K562 (cell line): ENCODE results near the gene MCCC2. TPM values are rescaled to one million over a fixed set of nuclear protein-coding genes. Genes with fewer than 3 reads are reported as not detected.
A peak's percentile ranks its signal among the peaks of the same experiment; 100 is the strongest.

Experiments
- ATF2 ChIP-seq: sonication (generic); formaldehyde crosslinking; IDR thresholded peaks from 2 replicates; pipeline ENCODE4 v1.8.1; 2022; ENCODE audit warnings: missing genetic modification reagents
- FOXO4 ChIP-seq: fragments of 450-650 bp; formaldehyde crosslinking; IDR thresholded peaks from 2 replicates; pipeline ENCODE4 v1.4.0; 2020; ENCODE audit warnings: mild to moderate bottlenecking, moderate library complexity
- TRIM25 ChIP-seq: fragments of 450-650 bp; IDR thresholded peaks from 2 replicates; pipeline ENCODE4 v1.7.0; 2016; ENCODE audit warnings: borderline replicate concordance
- XRCC4 ChIP-seq: IDR thresholded peaks from one replicate; pipeline ENCODE4 v1.6.1; 2011; ENCODE audit not compliant: insufficient read depth, insufficient read length; ENCODE audit errors: extremely low read depth
- ZBTB17 ChIP-seq: fragments of 450-650 bp; formaldehyde crosslinking; IDR thresholded peaks from 2 replicates; pipeline ENCODE4 v1.4.0; 2020; ENCODE audit warnings: mild to moderate bottlenecking
- ZNF318 ChIP-seq, 2 experiments: fragments of 450-650 bp; IDR thresholded peaks; 2 replicates each; pipeline ENCODE4 v1.6.1; 2016; ENCODE audit warnings: mild to moderate bottlenecking in 2 of 2, borderline replicate concordance in 1 of 2, low read depth in 1 of 2, moderate library complexity in 1 of 2
- ZNF512 ChIP-seq: IDR thresholded peaks from 2 replicates; pipeline ENCODE4 v1.6.1; 2016; ENCODE audit warnings: missing genetic modification characterization, missing compliant biosample characterization
- ZNF561 ChIP-seq: fragments of 450-650 bp; formaldehyde crosslinking; conservative IDR thresholded peaks from 2 replicates; pipeline ENCODE4 v1.4.0; 2020; ENCODE audit warnings: mild to moderate bottlenecking, moderate library complexity
- polyA plus RNA-seq, 8 experiments: library from polyadenylated mRNA; depleted of rRNA in 4 of 8; stranded (reverse) in 5 of 8; unstranded in 3 of 8; fragments of >200 nt; fragmentation: Nextera tagmentation in 2 of 8; fragmentation: Illumina TruSeq in 1 of 8; extraction: Ambion mirVana in 2 of 8; extraction: Trizol in 1 of 8; gene quantifications; 2 replicates each; pipeline versions ENCODE4 v1.2.1 to v1.2.3, GENCODE V29; 2011 to 2014; ENCODE audit warnings: inconsistent platforms in 1 of 8, missing spikeins in 1 of 8
- total RNA-seq, 7 experiments: library from RNA; depleted of rRNA in 6 of 7; stranded (reverse); fragments of >200 nt in 6 of 7; fragmentation: Illumina TruSeq in 2 of 7; extraction: Trizol in 2 of 7; gene quantifications; 2 replicates each; pipeline versions ENCODE4 v1.2.1 to v1.2.3, GENCODE V29; 2011 to 2021; ENCODE audit warnings: low replicate concordance in 1 of 7
- TF ChIP-seq, protein P1 (sequence below): fragments of 250-450 bp; sonication (Bioruptor Pico); IDR thresholded peaks from 2 replicates; pipeline ENCODE4 v1.5.0; 2020; ENCODE audit warnings: mild to moderate bottlenecking

MCCC2 gene
- total and polyA plus RNA-seq, 9 of the 15 experiments (the other 6 are each of a cell fraction or from before 2014, with no cell fraction given), result 17.1 to 77.9 (median 52.5) TPM

GRCh38 chr5:71586941-71587765, at the start of gene MCCC2 (continued):
- TF ChIP-seq, protein P1, sequence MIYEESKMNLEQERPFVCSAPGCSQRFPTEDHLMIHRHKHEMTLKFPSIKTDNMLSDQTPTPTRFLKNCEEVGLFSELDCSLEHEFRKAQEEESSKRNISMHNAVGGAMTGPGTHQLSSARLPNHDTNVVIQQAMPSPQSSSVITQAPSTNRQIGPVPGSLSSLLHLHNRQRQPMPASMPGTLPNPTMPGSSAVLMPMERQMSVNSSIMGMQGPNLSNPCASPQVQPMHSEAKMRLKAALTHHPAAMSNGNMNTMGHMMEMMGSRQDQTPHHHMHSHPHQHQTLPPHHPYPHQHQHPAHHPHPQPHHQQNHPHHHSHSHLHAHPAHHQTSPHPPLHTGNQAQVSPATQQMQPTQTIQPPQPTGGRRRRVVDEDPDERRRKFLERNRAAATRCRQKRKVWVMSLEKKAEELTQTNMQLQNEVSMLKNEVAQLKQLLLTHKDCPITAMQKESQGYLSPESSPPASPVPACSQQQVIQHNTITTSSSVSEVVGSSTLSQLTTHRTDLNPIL (CRISPR knock-in tag), result no peak
- TF ChIP-seq ZNF318 (IDR thresholded peaks at IDR 0.05; ENCODE audit: borderline replicate concordance in 1 of 2, low read depth in 1 of 2), result peak in 1 of 2 experiments; percentile 54; a peak in 1 of 4 replicates
- no peak for TF ChIP-seq XRCC4
- no peak for TF ChIP-seq ATF2
- no peak for TF ChIP-seq TRIM25
- TF ChIP-seq ZBTB17 (CRISPR knock-in tag), result peak; percentile 75; the same call in 1 of the 2 replicates
- TF ChIP-seq FOXO4 (CRISPR knock-in tag), result no peak
- TF ChIP-seq ZNF512 (tag), result no peak
- no peak for TF ChIP-seq ZNF561 (CRISPR knock-in tag)
